ENCODE measurements around the gene CNKSR2. TPM values are rescaled to one million over a fixed set of nuclear protein-coding genes. Genes with fewer than 3 reads are reported as not detected.

CNKSR2 gene
- total and polyA plus RNA-seq, 2 experiments from 2014 or later: 13.9 to 40.9 TPM

DNA sequence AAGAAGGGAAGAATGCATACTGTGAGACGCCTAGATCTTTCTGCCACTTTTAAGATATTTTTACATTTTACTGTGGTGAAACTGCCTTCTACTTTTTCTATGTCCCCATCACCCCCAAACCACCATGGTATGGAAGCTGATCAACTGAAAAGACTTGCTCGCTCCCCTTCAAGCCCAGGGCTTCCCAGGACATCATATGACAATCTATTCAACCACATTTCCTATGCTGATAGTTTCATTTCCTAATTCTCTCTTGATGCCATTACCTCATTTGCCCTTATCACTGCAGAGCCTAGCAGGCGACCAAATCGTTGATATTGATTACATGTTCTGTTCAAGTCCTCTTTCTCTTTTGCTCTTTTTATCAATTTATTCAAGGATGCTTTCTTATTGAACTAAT is 324.1 kb downstream of the CNKSR2 start:
- no peak for DNase-seq (ENCODE audit: low spot score)
- Histone ChIP-seq H3K79me2 (replicated peaks; ENCODE audit: insufficient read depth) (no peaks in the 10 kb centered on the region), H3F3A (replicated peaks; ENCODE audit: low read depth) (no peaks in the 10 kb centered on the region), H3K36me3 (ENCODE audit: insufficient read depth) (no peaks in the 10 kb centered on the region), H2AFZ (no peak overlapping the region), H3K4me2 (no peak overlapping the region), H3K27ac (ENCODE audit: low read depth) (no peak overlapping the region), H3K4me3 (no peak overlapping the region), H3K4me1 (ENCODE audit: insufficient read depth) (no peaks in the 10 kb centered on the region), H3K9me2 (ENCODE audit: insufficient read depth) (no peaks in the 10 kb centered on the region), H4K20me1 (replicated peaks; ENCODE audit: insufficient read depth) (no peaks in the 10 kb centered on the region), H3K27me3 (ENCODE audit: insufficient read depth) (no peaks in the 10 kb centered on the region)
- H3K27ac Mint-ChIP-seq: no peak overlapping the region
- H3K4me3 Mint-ChIP-seq: no peak overlapping the region
- TF ChIP-seq EZH2phosphoT487 (IDR thresholded peaks at IDR 0.05; ENCODE audit: unreplicated experiment) (no peak), POLR2AphosphoS5 (IDR thresholded peaks at IDR 0.05; ENCODE audit: low read depth) (no peak), JUNB (IDR thresholded peaks at IDR 0.05; ENCODE audit: unreplicated experiment) (no peak), NANOG (IDR thresholded peaks at IDR 0.05; ENCODE audit: borderline replicate concordance) (no peak), CREB1 (CRISPR knock-in tag; IDR thresholded peaks at IDR 0.05; ENCODE audit: low read depth) (no peak), ZNF331 (CRISPR knock-in tag; IDR thresholded peaks at IDR 0.05; ENCODE audit: low read depth) (no peak), STAT1 (IDR thresholded peaks at IDR 0.05; ENCODE audit: unreplicated experiment) (no peak)
- TF ChIP-seq, protein P1, sequence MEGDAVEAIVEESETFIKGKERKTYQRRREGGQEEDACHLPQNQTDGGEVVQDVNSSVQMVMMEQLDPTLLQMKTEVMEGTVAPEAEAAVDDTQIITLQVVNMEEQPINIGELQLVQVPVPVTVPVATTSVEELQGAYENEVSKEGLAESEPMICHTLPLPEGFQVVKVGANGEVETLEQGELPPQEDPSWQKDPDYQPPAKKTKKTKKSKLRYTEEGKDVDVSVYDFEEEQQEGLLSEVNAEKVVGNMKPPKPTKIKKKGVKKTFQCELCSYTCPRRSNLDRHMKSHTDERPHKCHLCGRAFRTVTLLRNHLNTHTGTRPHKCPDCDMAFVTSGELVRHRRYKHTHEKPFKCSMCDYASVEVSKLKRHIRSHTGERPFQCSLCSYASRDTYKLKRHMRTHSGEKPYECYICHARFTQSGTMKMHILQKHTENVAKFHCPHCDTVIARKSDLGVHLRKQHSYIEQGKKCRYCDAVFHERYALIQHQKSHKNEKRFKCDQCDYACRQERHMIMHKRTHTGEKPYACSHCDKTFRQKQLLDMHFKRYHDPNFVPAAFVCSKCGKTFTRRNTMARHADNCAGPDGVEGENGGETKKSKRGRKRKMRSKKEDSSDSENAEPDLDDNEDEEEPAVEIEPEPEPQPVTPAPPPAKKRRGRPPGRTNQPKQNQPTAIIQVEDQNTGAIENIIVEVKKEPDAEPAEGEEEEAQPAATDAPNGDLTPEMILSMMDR (conservative IDR thresholded peaks at IDR 0.05; ENCODE audit: low read depth in 2 of 2): no peak
- TF ChIP-seq, protein P2, sequence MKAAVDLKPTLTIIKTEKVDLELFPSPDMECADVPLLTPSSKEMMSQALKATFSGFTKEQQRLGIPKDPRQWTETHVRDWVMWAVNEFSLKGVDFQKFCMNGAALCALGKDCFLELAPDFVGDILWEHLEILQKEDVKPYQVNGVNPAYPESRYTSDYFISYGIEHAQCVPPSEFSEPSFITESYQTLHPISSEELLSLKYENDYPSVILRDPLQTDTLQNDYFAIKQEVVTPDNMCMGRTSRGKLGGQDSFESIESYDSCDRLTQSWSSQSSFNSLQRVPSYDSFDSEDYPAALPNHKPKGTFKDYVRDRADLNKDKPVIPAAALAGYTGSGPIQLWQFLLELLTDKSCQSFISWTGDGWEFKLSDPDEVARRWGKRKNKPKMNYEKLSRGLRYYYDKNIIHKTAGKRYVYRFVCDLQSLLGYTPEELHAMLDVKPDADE (IDR thresholded peaks at IDR 0.05): no peak
- ATAC-seq: no peak
- H3K4me1 Mint-ChIP-seq: peaks cover 3% of the 10 kb centered on the region; the same call in 2 of the 3 replicates
- H3K9me3 Mint-ChIP-seq: no peaks in the 10 kb centered on the region
- no peaks in the 10 kb centered on the region for H3K27me3 Mint-ChIP-seq (ENCODE audit: insufficient read depth, low read depth, poor library complexity)
- no peaks in the 10 kb centered on the region for H3K36me3 Mint-ChIP-seq (ENCODE audit: low read depth)

DNA sequence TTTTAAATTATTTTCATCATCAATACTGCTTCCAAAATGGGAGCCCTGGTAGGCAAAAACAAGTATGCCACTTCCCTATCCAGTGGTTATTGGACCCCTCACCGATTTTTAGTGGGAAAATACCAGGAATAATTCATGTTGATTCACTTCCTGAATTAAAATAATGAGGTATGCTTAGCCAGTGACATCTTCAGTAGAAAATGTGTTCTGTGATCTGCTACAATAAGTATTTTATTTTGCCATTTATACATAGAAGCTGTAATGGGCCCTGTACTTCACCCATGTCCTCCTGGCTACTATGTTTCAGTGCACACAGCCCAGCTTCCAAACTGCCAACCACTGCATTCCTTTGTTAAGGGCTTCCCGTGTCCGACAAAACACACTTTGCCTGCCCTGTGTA is 324.9 kb downstream of the CNKSR2 start:
- Histone ChIP-seq H3K4me1 (ENCODE audit: insufficient read depth) (no peaks in the 10 kb centered on the region), H3K4me2 (no peak overlapping the region), H3K27me3 (ENCODE audit: insufficient read depth) (no peaks in the 10 kb centered on the region), H3K36me3 (ENCODE audit: insufficient read depth) (no peaks in the 10 kb centered on the region), H4K20me1 (replicated peaks; ENCODE audit: insufficient read depth) (no peaks in the 10 kb centered on the region), H3F3A (replicated peaks; ENCODE audit: low read depth) (no peaks in the 10 kb centered on the region), H2AFZ (no peak overlapping the region), H3K27ac (ENCODE audit: low read depth) (no peak overlapping the region), H3K79me2 (replicated peaks; ENCODE audit: insufficient read depth) (no peaks in the 10 kb centered on the region), H3K4me3 (no peak overlapping the region), H3K9me2 (ENCODE audit: insufficient read depth) (no peaks in the 10 kb centered on the region)
- Mint-ChIP-seq H3K27ac (no peak overlapping the region), H3K4me3 (no peak overlapping the region), H3K9me3 (no peaks in the 10 kb centered on the region), H3K4me1 (peaks cover 9% of the 10 kb centered on the region; the same call in 2 of the 3 replicates), H3K27me3 (ENCODE audit: insufficient read depth, low read depth, poor library complexity) (no peaks in the 10 kb centered on the region), H3K36me3 (ENCODE audit: low read depth) (no peaks in the 10 kb centered on the region)
- ATAC-seq (no peak), DNase-seq (ENCODE audit: low spot score) (no peak)
- TF ChIP-seq JUNB (IDR thresholded peaks at IDR 0.05; ENCODE audit: unreplicated experiment) (no peak), POLR2AphosphoS5 (IDR thresholded peaks at IDR 0.05; ENCODE audit: low read depth) (no peak), CREB1 (CRISPR knock-in tag; IDR thresholded peaks at IDR 0.05; ENCODE audit: low read depth) (no peak), STAT1 (IDR thresholded peaks at IDR 0.05; ENCODE audit: unreplicated experiment) (no peak), ZNF114 (CRISPR knock-in tag; IDR thresholded peaks at IDR 0.05) (no peak), EZH2phosphoT487 (IDR thresholded peaks at IDR 0.05; ENCODE audit: unreplicated experiment) (no peak)
- TF ChIP-seq, protein P3, sequence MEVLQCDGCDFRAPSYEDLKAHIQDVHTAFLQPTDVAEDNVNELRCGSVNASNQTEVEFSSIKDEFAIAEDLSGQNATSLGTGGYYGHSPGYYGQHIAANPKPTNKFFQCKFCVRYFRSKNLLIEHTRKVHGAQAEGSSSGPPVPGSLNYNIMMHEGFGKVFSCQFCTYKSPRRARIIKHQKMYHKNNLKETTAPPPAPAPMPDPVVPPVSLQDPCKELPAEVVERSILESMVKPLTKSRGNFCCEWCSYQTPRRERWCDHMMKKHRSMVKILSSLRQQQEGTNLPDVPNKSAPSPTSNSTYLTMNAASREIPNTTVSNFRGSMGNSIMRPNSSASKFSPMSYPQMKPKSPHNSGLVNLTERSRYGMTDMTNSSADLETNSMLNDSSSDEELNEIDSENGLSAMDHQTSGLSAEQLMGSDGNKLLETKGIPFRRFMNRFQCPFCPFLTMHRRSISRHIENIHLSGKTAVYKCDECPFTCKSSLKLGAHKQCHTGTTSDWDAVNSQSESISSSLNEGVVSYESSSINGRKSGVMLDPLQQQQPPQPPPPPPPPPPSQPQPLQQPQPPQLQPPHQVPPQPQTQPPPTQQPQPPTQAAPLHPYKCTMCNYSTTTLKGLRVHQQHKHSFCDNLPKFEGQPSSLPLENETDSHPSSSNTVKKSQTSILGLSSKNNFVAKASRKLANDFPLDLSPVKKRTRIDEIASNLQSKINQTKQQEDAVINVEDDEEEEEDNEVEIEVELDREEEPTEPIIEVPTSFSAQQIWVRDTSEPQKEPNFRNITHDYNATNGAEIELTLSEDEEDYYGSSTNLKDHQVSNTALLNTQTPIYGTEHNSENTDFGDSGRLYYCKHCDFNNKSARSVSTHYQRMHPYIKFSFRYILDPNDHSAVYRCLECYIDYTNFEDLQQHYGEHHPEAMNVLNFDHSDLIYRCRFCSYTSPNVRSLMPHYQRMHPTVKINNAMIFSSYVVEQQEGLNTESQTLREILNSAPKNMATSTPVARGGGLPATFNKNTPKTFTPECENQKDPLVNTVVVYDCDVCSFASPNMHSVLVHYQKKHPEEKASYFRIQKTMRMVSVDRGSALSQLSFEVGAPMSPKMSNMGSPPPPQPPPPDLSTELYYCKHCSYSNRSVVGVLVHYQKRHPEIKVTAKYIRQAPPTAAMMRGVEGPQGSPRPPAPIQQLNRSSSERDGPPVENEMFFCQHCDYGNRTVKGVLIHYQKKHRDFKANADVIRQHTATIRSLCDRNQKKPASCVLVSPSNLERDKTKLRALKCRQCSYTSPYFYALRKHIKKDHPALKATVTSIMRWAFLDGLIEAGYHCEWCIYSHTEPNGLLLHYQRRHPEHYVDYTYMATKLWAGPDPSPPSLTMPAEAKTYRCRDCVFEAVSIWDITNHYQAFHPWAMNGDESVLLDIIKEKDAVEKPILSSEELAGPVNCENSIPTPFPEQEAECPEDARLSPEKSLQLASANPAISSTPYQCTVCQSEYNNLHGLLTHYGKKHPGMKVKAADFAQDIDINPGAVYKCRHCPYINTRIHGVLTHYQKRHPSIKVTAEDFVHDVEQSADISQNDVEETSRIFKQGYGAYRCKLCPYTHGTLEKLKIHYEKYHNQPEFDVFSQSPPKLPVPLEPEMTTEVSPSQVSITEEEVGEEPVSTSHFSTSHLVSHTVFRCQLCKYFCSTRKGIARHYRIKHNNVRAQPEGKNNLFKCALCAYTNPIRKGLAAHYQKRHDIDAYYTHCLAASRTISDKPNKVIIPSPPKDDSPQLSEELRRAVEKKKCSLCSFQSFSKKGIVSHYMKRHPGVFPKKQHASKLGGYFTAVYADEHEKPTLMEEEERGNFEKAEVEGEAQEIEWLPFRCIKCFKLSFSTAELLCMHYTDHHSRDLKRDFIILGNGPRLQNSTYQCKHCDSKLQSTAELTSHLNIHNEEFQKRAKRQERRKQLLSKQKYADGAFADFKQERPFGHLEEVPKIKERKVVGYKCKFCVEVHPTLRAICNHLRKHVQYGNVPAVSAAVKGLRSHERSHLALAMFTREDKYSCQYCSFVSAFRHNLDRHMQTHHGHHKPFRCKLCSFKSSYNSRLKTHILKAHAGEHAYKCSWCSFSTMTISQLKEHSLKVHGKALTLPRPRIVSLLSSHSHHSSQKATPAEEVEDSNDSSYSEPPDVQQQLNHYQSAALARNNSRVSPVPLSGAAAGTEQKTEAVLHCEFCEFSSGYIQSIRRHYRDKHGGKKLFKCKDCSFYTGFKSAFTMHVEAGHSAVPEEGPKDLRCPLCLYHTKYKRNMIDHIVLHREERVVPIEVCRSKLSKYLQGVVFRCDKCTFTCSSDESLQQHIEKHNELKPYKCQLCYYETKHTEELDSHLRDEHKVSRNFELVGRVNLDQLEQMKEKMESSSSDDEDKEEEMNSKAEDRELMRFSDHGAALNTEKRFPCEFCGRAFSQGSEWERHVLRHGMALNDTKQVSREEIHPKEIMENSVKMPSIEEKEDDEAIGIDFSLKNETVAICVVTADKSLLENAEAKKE (CRISPR knock-in tag; IDR thresholded peaks at IDR 0.05): no peak
- TF ChIP-seq, protein P2 (IDR thresholded peaks at IDR 0.05): no peak
